Hepatocyte (in vitro differentiated cells): ENCODE results near the gene SLC12A7. TPM values are rescaled to one million over a fixed set of nuclear protein-coding genes. Genes with fewer than 3 reads are reported as not detected.

Source experiments
- DNase-seq: peaks from one replicate; pipeline ENCODE4 v3.0.0-alpha.2; 2016; ENCODE audit warnings: low spot score
- H2AFZ ChIP-seq: fragments of 200-600 bp; sonication (generic); 2 replicates; pipeline ENCODE4 v1.6.0; 2016; ENCODE audit warnings: antibody characterized with exemption, mild to moderate bottlenecking
- H3K27ac ChIP-seq: fragments of 200-600 bp; sonication (generic); 2 replicates; pipeline ENCODE4 v1.5.1; 2016; ENCODE audit warnings: mild to moderate bottlenecking
- H3K27me3 ChIP-seq: fragments of 200-600 bp; sonication (generic); 2 replicates; pipeline ENCODE4 v1.6.1; 2016
- H3K36me3 ChIP-seq: fragments of 200-600 bp; sonication (generic); replicated peaks from 2 replicates; pipeline ENCODE4 v1.5.1; 2016; ENCODE audit warnings: low read depth; ENCODE audit not compliant: insufficient read depth
- H3K4me1 ChIP-seq: fragments of 200-600 bp; sonication (generic); 2 replicates; pipeline ENCODE4 v1.5.1; 2016; ENCODE audit warnings: mild to moderate bottlenecking, moderate library complexity; ENCODE audit not compliant: insufficient read depth
- H3K4me2 ChIP-seq: fragments of 200-600 bp; sonication (generic); 2 replicates; pipeline ENCODE4 v1.6.0; 2016
- H3K4me3 ChIP-seq: fragments of 200-600 bp; sonication (generic); 2 replicates; pipeline ENCODE4 v1.5.1; 2016; ENCODE audit warnings: mild to moderate bottlenecking
- H3K79me2 ChIP-seq: fragments of 200-600 bp; sonication (generic); 2 replicates; pipeline ENCODE4 v1.6.0; 2017; ENCODE audit warnings: mild to moderate bottlenecking
- H3K9me2 ChIP-seq: fragments of 200-600 bp; sonication (generic); replicated peaks from 2 replicates; pipeline ENCODE4 v1.6.0; 2017; ENCODE audit warnings: mild to moderate bottlenecking; ENCODE audit not compliant: insufficient read depth
- H3K9me3 ChIP-seq: fragments of 200-600 bp; sonication (generic); 2 replicates; pipeline ENCODE4 v1.5.1; 2016; ENCODE audit warnings: low read depth, mild to moderate bottlenecking
- H4K20me1 ChIP-seq: fragments of 200-600 bp; sonication (generic); 2 replicates; pipeline ENCODE4 v1.6.0; 2016; ENCODE audit warnings: mild to moderate bottlenecking; ENCODE audit not compliant: insufficient read depth, poor library complexity, severe bottlenecking
- EZH2 ChIP-seq: fragments of 200-600 bp; sonication (generic); IDR thresholded peaks from 2 replicates; pipeline ENCODE4 v1.6.1; 2016; ENCODE audit warnings: antibody characterized with exemption, mild to moderate bottlenecking, borderline replicate concordance
- EZH2phosphoT487 ChIP-seq: fragments of 200-600 bp; sonication (generic); IDR thresholded peaks from one replicate; pipeline ENCODE4 v1.6.1; 2018; ENCODE audit warnings: antibody characterized with exemption, mild to moderate bottlenecking, low read depth, moderate library complexity; ENCODE audit not compliant: unreplicated experiment, severe bottlenecking
- WGBS: methylation state at CpG from one replicate; pipeline ENCODE4 v1.1.6; 2016; ENCODE audit warnings: low lambda C conversion rate; ENCODE audit errors: missing lambda C conversion rate; 5-methylcytosine and 5-hydroxymethylcytosine counted together
- polyA plus RNA-seq: library from polyadenylated mRNA; unstranded; fragments of >200 nt; fragmentation: Nextera tagmentation; extraction: Ambion mirVana; gene quantifications from 2 replicates; pipeline ENCODE4 v1.2.1, GENCODE V29; 2016
- total RNA-seq: library from RNA; depleted of rRNA; stranded (reverse); fragments of >200 nt; gene quantifications from 2 replicates; pipeline ENCODE4 v1.2.3, GENCODE V29; 2014
- TF ChIP-seq, protein P1 (sequence below): fragments of 200-600 bp; sonication (generic); IDR thresholded peaks from 2 replicates; pipeline ENCODE4 v1.5.1; 2016; ENCODE audit warnings: antibody characterized with exemption, mild to moderate bottlenecking; ENCODE audit not compliant: poor library complexity

Gene SLC12A7
- total and polyA plus RNA-seq, 2 experiments from 2014 or later = 30.2 to 34.3 TPM

GRCh38 chr5:1078851-1079250 lies 33.0 kb downstream of the SLC12A7 start:
- 96% methylated on average over 21 of the region's 23 CpGs for WGBS
- Histone ChIP-seq H3K4me3 (no peak overlapping the region), H3K4me2 (no peak overlapping the region), H3K36me3 (no peaks in the 10 kb centered on the region), H3K9me3 (no peaks in the 10 kb centered on the region), H3K27me3 (no peaks in the 10 kb centered on the region), H3K4me1 (no peaks in the 10 kb centered on the region), H3K9me2 (no peaks in the 10 kb centered on the region), H3K27ac (no peak overlapping the region), H4K20me1 (no peaks in the 10 kb centered on the region), H3K79me2 (no peaks in the 10 kb centered on the region), H2AFZ (no peak overlapping the region)
- no peak for DNase-seq
- TF ChIP-seq EZH2 (no peak), EZH2phosphoT487 (no peak)
- TF ChIP-seq, protein P1, sequence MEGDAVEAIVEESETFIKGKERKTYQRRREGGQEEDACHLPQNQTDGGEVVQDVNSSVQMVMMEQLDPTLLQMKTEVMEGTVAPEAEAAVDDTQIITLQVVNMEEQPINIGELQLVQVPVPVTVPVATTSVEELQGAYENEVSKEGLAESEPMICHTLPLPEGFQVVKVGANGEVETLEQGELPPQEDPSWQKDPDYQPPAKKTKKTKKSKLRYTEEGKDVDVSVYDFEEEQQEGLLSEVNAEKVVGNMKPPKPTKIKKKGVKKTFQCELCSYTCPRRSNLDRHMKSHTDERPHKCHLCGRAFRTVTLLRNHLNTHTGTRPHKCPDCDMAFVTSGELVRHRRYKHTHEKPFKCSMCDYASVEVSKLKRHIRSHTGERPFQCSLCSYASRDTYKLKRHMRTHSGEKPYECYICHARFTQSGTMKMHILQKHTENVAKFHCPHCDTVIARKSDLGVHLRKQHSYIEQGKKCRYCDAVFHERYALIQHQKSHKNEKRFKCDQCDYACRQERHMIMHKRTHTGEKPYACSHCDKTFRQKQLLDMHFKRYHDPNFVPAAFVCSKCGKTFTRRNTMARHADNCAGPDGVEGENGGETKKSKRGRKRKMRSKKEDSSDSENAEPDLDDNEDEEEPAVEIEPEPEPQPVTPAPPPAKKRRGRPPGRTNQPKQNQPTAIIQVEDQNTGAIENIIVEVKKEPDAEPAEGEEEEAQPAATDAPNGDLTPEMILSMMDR = no peak

- H3K4me1 ChIP-seq = no peaks in the 10 kb centered on the region
- no peaks in the 10 kb centered on the region for H3K9me3 ChIP-seq
- H3K9me2 ChIP-seq = no peaks in the 10 kb centered on the region
- DNase-seq = no peak
- H3K4me3 ChIP-seq = no peak overlapping the region
- H4K20me1 ChIP-seq = no peaks in the 10 kb centered on the region
- H3K36me3 ChIP-seq = no peaks in the 10 kb centered on the region
- H3K27ac ChIP-seq = no peak overlapping the region
- no peak overlapping the region for H2AFZ ChIP-seq
- 99% methylated on average over 13 of the region's 13 CpGs for WGBS
- no peaks in the 10 kb centered on the region for H3K27me3 ChIP-seq
- no peaks in the 10 kb centered on the region for H3K79me2 ChIP-seq
- H3K4me2 ChIP-seq = no peak overlapping the region
- TF ChIP-seq EZH2phosphoT487 = no peak
- TF ChIP-seq EZH2 = no peak
- TF ChIP-seq, protein P1 = no peak
Measured at GRCh38 chr5:1078206-1078605, 33.7 kb downstream of the SLC12A7 start.

GRCh38 chr5:1077491-1078020 lies 34.3 kb downstream of the SLC12A7 start:
- Histone ChIP-seq H2AFZ (no peak overlapping the region), H3K27ac (no peak overlapping the region), H4K20me1 (no peaks in the 10 kb centered on the region), H3K4me1 (no peaks in the 10 kb centered on the region), H3K27me3 (no peaks in the 10 kb centered on the region), H3K79me2 (no peaks in the 10 kb centered on the region), H3K36me3 (no peaks in the 10 kb centered on the region), H3K9me2 (no peaks in the 10 kb centered on the region), H3K4me2 (no peak overlapping the region), H3K9me3 (no peaks in the 10 kb centered on the region), H3K4me3 (no peak overlapping the region)
- TF ChIP-seq, protein P1 = no peak
- TF ChIP-seq EZH2 (no peak), EZH2phosphoT487 (no peak)
- DNase-seq = no peak
- WGBS = 96% methylated on average over 27 of the region's 27 CpGs
